H1 (cell line): ENCODE results near the gene DES. TPM values are rescaled to one million over a fixed set of nuclear protein-coding genes. Genes with fewer than 3 reads are reported as not detected.

Source experiments
- KDM5A ChIP-seq: fragments of 200-600 bp; IDR thresholded peaks from 2 replicates; pipeline ENCODE4 v1.7.1; 2012; ENCODE audit warnings: mild to moderate bottlenecking, low read length, inconsistent platforms, mixed read lengths
- SRF ChIP-seq: IDR thresholded peaks from 2 replicates; pipeline ENCODE4 v1.6.1; 2011; ENCODE audit warnings: mild to moderate bottlenecking, low read depth, low read length, moderate library complexity
- polyA plus RNA-seq, 7 experiments: library from polyadenylated mRNA; depleted of rRNA in 3 of 7; stranded (reverse) in 5 of 7; unstranded in 2 of 7; fragments of >200 nt in 5 of 7; fragments of 200-250 nt in 2 of 7; gene quantifications; 1 replicate in 5 of 7; 2 replicates in 1 of 7; 4 replicates in 1 of 7; pipeline versions ENCODE4 v1.2.1 to v1.2.3, GENCODE V29; 2011 to 2013; ENCODE audit warnings: missing spikeins in 2 of 7, mixed read lengths in 2 of 7
- total RNA-seq: library from RNA; stranded (reverse); fragmentation: NEBNext Ultra II Directional; extraction: Animal tissue kit (Norgen Biotek cat#: 25700); gene quantifications from 2 replicates; pipeline ENCODE4 v1.2.1, GENCODE V29; 2021

Gene DES
- total and polyA plus RNA-seq, 2 of the 8 experiments (the other 6 are each of a cell fraction or from before 2014, with no cell fraction given) = 1.8 to 4.3 TPM

DNA sequence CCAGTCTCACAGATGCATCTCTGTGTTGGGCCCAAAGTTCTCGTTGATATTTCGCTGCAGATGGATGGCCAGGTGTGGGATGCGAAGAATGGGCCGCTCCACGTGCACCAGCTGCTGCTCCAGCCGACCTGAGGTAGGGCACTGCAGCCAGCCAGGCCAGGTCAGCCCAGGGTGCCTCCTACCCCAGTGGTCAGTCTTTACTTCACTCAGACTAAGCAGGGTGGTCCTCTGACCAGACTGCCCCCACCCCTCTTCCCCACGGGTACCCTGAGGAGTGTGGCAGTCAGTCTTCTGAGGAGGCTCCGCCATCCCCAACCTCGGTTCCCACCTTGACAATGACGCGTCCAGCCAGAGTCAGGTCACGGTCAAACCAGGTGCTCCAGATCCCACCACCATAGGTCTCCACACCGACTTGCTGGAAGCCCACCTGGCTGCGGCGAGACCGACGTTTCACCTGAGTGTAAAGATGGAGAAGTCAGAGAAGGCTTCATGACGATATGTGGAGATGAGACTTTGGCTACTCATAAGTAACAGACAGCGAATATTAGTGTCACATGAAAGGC, 32.1 kb upstream of the DES start (continued):
- TF ChIP-seq SRF (no peak), KDM5A (no peak)
